ENCODE data around the gene SSMEM1.
A peak's percentile ranks its signal among the peaks of the same experiment; 100 is the strongest.
"Not testable (repeated sequence)": the region's sequence is repeated elsewhere in the genome, so short reads cannot be mapped to it uniquely, and the experiment has no call there.

Gene SSMEM1

GRCh38 chr7:130207642-130208041, at the start of gene SSMEM1:
Gene SSMEM1, plus strand, starts transcription at chr7:130207860. Its CDS starts 51 bp downstream, at chr7:130207911.
- peak; percentile 23 for DNase-seq (ENCODE audit: low read depth)

GRCh38 chr7:130160023-130160422, 47.6 kb upstream of the SSMEM1 start:
- no peak for DNase-seq (ENCODE audit: low read depth)

GRCh38 chr7:130160455-130160854, 47.2 kb upstream of the SSMEM1 start:
- no peak for DNase-seq (ENCODE audit: low read depth)

GRCh38 chr7:130162196-130162595, 45.5 kb upstream of the SSMEM1 start:
- DNase-seq (ENCODE audit: low read depth): no peak

- DNase-seq (ENCODE audit: low read depth): no peak
Measured at GRCh38 chr7:130174237-130174959, 33.3 kb upstream of the SSMEM1 start.

- no peak for DNase-seq (ENCODE audit: low read depth)
Measured at GRCh38 chr7:130178251-130178650, 29.4 kb upstream of the SSMEM1 start.

- DNase-seq (ENCODE audit: low read depth): no peak
Measured at GRCh38 chr7:130179631-130180030, 28.0 kb upstream of the SSMEM1 start.

- DNase-seq (ENCODE audit: low read depth): peak; percentile 74
Measured at GRCh38 chr7:130180571-130181262, 26.9 kb upstream of the SSMEM1 start.

GRCh38 chr7:130181263-130181605, 26.4 kb upstream of the SSMEM1 start:
- DNase-seq (ENCODE audit: low read depth): no peak

- no peak for DNase-seq (ENCODE audit: low read depth)
Measured at GRCh38 chr7:130182990-130183389, 24.7 kb upstream of the SSMEM1 start.

GRCh38 chr7:130184349-130184748, 23.3 kb upstream of the SSMEM1 start:
- not testable (repeated sequence) for DNase-seq (ENCODE audit: low read depth)

- DNase-seq (ENCODE audit: low read depth): no peak
Measured at GRCh38 chr7:130187360-130187759, 20.3 kb upstream of the SSMEM1 start.

GRCh38 chr7:130189343-130189742, 18.3 kb upstream of the SSMEM1 start:
- DNase-seq (ENCODE audit: low read depth): no peak

GRCh38 chr7:130191791-130192190, 15.9 kb upstream of the SSMEM1 start:
- no peak for DNase-seq (ENCODE audit: low read depth)

GRCh38 chr7:130195396-130195795, 12.3 kb upstream of the SSMEM1 start:
- DNase-seq (ENCODE audit: low read depth): no peak

- no peak for DNase-seq (ENCODE audit: low read depth)
Measured at GRCh38 chr7:130196476-130196875, 11.2 kb upstream of the SSMEM1 start.

- no peak for DNase-seq (ENCODE audit: low read depth)
Measured at GRCh38 chr7:130197094-130197493, 10.6 kb upstream of the SSMEM1 start.

GRCh38 chr7:130201796-130202195, 5.9 kb upstream of the SSMEM1 start:
- no peak for DNase-seq (ENCODE audit: low read depth)

- DNase-seq (ENCODE audit: low read depth): peak; percentile 73
Measured at GRCh38 chr7:130205084-130205947, 2.3 kb upstream of the SSMEM1 start, which contains the start of gene TMEM209. Gene TMEM209, minus strand, starts transcription at chr7:130205406. Its CDS starts 31 bp downstream, at chr7:130205375.

GRCh38 chr7:130207033-130207432, 627 bp upstream of the SSMEM1 start:
- no peak for DNase-seq (ENCODE audit: low read depth)

GRCh38 chr7:130208516-130208915, 856 bp downstream of the SSMEM1 start:
- no peak for DNase-seq (ENCODE audit: low read depth)

- no peak for DNase-seq (ENCODE audit: low read depth)
Measured at GRCh38 chr7:130210181-130210935, 2.7 kb downstream of the SSMEM1 start.

Measured in HS-5 (cell line).